H1 (cell line): ENCODE measurements around the gene CYP2B6. TPM values are rescaled to one million over a fixed set of nuclear protein-coding genes. Genes with fewer than 3 reads are reported as not detected.

Experiments
- CEBPB ChIP-seq: IDR thresholded peaks from 2 replicates; pipeline ENCODE4 v1.6.1; 2012; ENCODE audit warnings: low read depth, low read length
- CHD2 ChIP-seq: IDR thresholded peaks from 2 replicates; pipeline ENCODE4 v1.6.1; 2012; ENCODE audit warnings: low read length, improper control_type of control experiment
- CTCF ChIP-seq, 3 experiments: IDR thresholded peaks; 1 replicate in 2 of 3; 2 replicates in 1 of 3; pipeline versions ENCODE4 v1.5.1 to v1.6.1; 2011; ENCODE audit warnings: low read length in 3 of 3, mild to moderate bottlenecking in 3 of 3, inconsistent platforms in 2 of 3, low read depth in 1 of 3, moderate library complexity in 1 of 3; ENCODE audit not compliant: insufficient read depth in 1 of 3; ENCODE audit errors: control extremely low read depth in 1 of 3
- POLR2A ChIP-seq, 2 experiments: IDR thresholded peaks; 1 replicate in 1 of 2; 2 replicates in 1 of 2; pipeline ENCODE4 v1.6.1; 2011; ENCODE audit warnings: low read depth in 2 of 2, low read length in 2 of 2, mild to moderate bottlenecking in 2 of 2; ENCODE audit errors: control extremely low read depth in 1 of 2
- RFX5 ChIP-seq: IDR thresholded peaks from 2 replicates; pipeline ENCODE4 v1.6.1; 2011; ENCODE audit warnings: low read depth, low read length, improper control_type of control experiment, borderline replicate concordance
- RXRA ChIP-seq: IDR thresholded peaks from 2 replicates; pipeline ENCODE4 v1.6.1; 2011; ENCODE audit warnings: low read depth, mild to moderate bottlenecking, low read length, moderate library complexity; ENCODE audit not compliant: insufficient read depth
- TAF7 ChIP-seq: optimal IDR thresholded peaks from 2 replicates; pipeline ENCODE3; 2011; ENCODE audit warnings: low read depth, mild to moderate bottlenecking, inconsistent platforms, low read length, moderate library complexity, borderline replicate concordance
- YY1 ChIP-seq: IDR thresholded peaks from 2 replicates; pipeline ENCODE4 v1.6.1; 2011; ENCODE audit warnings: low read depth, mild to moderate bottlenecking, low read length
- polyA plus RNA-seq, 7 experiments: library from polyadenylated mRNA; depleted of rRNA in 3 of 7; stranded (reverse) in 5 of 7; unstranded in 2 of 7; fragments of >200 nt in 5 of 7; fragments of 200-250 nt in 2 of 7; gene quantifications; 1 replicate in 5 of 7; 2 replicates in 1 of 7; 4 replicates in 1 of 7; pipeline versions ENCODE4 v1.2.1 to v1.2.3, GENCODE V29; 2011 to 2013; ENCODE audit warnings: missing spikeins in 2 of 7, mixed read lengths in 2 of 7
- total RNA-seq: library from RNA; stranded (reverse); fragmentation: NEBNext Ultra II Directional; extraction: Animal tissue kit (Norgen Biotek cat#: 25700); gene quantifications from 2 replicates; pipeline ENCODE4 v1.2.1, GENCODE V29; 2021
- TF ChIP-seq, protein P1 (sequence below): fragments of 300-600 bp; sonication (generic); IDR thresholded peaks from 2 replicates; pipeline ENCODE4 v1.7.1; 2012; ENCODE audit warnings: low read length, moderate library complexity, mild to moderate bottlenecking, inconsistent platforms; ENCODE audit not compliant: insufficient replicate concordance

Gene CYP2B6
- total and polyA plus RNA-seq, 2 of the 8 experiments (the other 6 are each of a cell fraction or from before 2014, with no cell fraction given), result 2.8 to 5.4 TPM

DNA sequence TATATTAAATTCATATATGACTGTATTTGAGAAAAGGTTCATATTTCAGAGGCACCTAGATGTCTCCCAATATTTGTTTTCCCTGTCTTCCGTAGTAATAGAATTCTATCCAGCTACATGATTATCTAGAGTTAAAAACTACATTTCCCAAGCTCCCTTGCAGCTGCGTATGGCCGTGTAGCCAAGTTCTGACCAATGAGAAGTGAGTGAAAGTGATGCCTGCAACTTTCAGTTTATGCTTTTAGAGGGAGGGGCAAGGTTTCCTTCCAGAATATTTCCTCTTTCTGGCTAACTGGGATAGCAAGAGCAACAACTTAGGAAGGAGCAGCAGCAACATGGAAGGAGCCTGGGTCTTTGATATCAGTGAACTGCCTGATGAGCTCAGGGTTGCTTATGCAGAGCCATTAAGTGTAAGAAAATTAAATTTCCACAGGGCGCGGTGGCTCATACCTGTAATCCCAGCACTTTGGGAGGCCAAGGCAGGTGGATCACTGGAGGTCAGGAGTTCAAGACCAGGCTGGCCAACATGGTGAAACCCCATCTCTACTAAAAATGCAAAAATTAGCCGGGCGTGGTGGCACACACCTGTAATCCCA lies 74.0 kb downstream of the CYP2B6 start (continued):
- TF ChIP-seq CTCF (IDR thresholded peaks at IDR 0.05; ENCODE audit: control extremely low read depth in 1 of 3, insufficient read depth in 1 of 3, low read depth in 1 of 3, low read length in 3 of 3) (no peak), POLR2A (IDR thresholded peaks at IDR 0.05; ENCODE audit: control extremely low read depth in 1 of 2, low read depth in 2 of 2, low read length in 2 of 2) (no peak), RFX5 (no peak), CHD2 (0 out of 2 replicates have a peak, but pooled peaks have one; percentile 19), RXRA (no peak), CEBPB (no peak), YY1 (peak; percentile 81), TAF7 (no peak)
- TF ChIP-seq, protein P1, sequence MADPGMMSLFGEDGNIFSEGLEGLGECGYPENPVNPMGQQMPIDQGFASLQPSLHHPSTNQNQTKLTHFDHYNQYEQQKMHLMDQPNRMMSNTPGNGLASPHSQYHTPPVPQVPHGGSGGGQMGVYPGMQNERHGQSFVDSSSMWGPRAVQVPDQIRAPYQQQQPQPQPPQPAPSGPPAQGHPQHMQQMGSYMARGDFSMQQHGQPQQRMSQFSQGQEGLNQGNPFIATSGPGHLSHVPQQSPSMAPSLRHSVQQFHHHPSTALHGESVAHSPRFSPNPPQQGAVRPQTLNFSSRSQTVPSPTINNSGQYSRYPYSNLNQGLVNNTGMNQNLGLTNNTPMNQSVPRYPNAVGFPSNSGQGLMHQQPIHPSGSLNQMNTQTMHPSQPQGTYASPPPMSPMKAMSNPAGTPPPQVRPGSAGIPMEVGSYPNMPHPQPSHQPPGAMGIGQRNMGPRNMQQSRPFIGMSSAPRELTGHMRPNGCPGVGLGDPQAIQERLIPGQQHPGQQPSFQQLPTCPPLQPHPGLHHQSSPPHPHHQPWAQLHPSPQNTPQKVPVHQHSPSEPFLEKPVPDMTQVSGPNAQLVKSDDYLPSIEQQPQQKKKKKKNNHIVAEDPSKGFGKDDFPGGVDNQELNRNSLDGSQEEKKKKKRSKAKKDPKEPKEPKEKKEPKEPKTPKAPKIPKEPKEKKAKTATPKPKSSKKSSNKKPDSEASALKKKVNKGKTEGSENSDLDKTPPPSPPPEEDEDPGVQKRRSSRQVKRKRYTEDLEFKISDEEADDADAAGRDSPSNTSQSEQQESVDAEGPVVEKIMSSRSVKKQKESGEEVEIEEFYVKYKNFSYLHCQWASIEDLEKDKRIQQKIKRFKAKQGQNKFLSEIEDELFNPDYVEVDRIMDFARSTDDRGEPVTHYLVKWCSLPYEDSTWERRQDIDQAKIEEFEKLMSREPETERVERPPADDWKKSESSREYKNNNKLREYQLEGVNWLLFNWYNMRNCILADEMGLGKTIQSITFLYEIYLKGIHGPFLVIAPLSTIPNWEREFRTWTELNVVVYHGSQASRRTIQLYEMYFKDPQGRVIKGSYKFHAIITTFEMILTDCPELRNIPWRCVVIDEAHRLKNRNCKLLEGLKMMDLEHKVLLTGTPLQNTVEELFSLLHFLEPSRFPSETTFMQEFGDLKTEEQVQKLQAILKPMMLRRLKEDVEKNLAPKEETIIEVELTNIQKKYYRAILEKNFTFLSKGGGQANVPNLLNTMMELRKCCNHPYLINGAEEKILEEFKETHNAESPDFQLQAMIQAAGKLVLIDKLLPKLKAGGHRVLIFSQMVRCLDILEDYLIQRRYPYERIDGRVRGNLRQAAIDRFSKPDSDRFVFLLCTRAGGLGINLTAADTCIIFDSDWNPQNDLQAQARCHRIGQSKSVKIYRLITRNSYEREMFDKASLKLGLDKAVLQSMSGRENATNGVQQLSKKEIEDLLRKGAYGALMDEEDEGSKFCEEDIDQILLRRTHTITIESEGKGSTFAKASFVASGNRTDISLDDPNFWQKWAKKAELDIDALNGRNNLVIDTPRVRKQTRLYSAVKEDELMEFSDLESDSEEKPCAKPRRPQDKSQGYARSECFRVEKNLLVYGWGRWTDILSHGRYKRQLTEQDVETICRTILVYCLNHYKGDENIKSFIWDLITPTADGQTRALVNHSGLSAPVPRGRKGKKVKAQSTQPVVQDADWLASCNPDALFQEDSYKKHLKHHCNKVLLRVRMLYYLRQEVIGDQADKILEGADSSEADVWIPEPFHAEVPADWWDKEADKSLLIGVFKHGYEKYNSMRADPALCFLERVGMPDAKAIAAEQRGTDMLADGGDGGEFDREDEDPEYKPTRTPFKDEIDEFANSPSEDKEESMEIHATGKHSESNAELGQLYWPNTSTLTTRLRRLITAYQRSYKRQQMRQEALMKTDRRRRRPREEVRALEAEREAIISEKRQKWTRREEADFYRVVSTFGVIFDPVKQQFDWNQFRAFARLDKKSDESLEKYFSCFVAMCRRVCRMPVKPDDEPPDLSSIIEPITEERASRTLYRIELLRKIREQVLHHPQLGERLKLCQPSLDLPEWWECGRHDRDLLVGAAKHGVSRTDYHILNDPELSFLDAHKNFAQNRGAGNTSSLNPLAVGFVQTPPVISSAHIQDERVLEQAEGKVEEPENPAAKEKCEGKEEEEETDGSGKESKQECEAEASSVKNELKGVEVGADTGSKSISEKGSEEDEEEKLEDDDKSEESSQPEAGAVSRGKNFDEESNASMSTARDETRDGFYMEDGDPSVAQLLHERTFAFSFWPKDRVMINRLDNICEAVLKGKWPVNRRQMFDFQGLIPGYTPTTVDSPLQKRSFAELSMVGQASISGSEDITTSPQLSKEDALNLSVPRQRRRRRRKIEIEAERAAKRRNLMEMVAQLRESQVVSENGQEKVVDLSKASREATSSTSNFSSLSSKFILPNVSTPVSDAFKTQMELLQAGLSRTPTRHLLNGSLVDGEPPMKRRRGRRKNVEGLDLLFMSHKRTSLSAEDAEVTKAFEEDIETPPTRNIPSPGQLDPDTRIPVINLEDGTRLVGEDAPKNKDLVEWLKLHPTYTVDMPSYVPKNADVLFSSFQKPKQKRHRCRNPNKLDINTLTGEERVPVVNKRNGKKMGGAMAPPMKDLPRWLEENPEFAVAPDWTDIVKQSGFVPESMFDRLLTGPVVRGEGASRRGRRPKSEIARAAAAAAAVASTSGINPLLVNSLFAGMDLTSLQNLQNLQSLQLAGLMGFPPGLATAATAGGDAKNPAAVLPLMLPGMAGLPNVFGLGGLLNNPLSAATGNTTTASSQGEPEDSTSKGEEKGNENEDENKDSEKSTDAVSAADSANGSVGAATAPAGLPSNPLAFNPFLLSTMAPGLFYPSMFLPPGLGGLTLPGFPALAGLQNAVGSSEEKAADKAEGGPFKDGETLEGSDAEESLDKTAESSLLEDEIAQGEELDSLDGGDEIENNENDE, result no peak
